NCI-H460 (cell line): ENCODE data around the gene DLG2. TPM values are rescaled to one million over a fixed set of nuclear protein-coding genes. Genes with fewer than 3 reads are reported as not detected.

Experiments used
- DNase-seq: peaks from one replicate; pipeline ENCODE4 v3.0.0-alpha.2; 2016; ENCODE audit warnings: low read depth; ENCODE audit errors: extremely low read depth
- total RNA-seq: library from RNA; depleted of rRNA; stranded (reverse); fragments of >200 nt; shearing (Covaris generic); gene quantifications from 2 replicates; pipeline ENCODE4 v1.2.3, GENCODE V29; 2014

DLG2 gene
- total RNA-seq, 1 experiment from 2014 or later = 115 TPM

- DNase-seq = peak; percentile 60
These were observed 1935.6 kb downstream of the DLG2 start for GRCh38 chr11:83691451-83691950.

GRCh38 chr11:83689144-83689780 is 1937.9 kb downstream of the DLG2 start:
- peak; percentile 73 for DNase-seq

GRCh38 chr11:83687787-83688186 is 1939.4 kb downstream of the DLG2 start:
- no peak for DNase-seq

GRCh38 chr11:83685730-83686129 is 1941.4 kb downstream of the DLG2 start:
- no peak for DNase-seq

GRCh38 chr11:83684071-83684470 is 1943.1 kb downstream of the DLG2 start:
- no peak for DNase-seq

GRCh38 chr11:83682611-83682973 is 1944.6 kb downstream of the DLG2 start:
- DNase-seq = no peak

GRCh38 chr11:83681906-83682610 is 1945.1 kb downstream of the DLG2 start:
- no peak for DNase-seq

GRCh38 chr11:83681031-83681781 is 1945.9 kb downstream of the DLG2 start:
- no peak for DNase-seq

- no peak for DNase-seq
These were observed 1946.8 kb downstream of the DLG2 start for GRCh38 chr11:83680321-83680720.

- DNase-seq = no peak
These were observed 1948.1 kb downstream of the DLG2 start for GRCh38 chr11:83678831-83679584.

- no peak for DNase-seq
These were observed 1949.4 kb downstream of the DLG2 start for GRCh38 chr11:83677730-83678129.

- DNase-seq = no peak
These were observed 1951.0 kb downstream of the DLG2 start for GRCh38 chr11:83676056-83676601.

- no peak for DNase-seq
These were observed 1952.8 kb downstream of the DLG2 start for GRCh38 chr11:83674102-83674896.

- DNase-seq = no peak
These were observed 1955.9 kb downstream of the DLG2 start for GRCh38 chr11:83671289-83671688.

- DNase-seq = no peak
These were observed 1961.0 kb downstream of the DLG2 start for GRCh38 chr11:83666149-83666548.

- DNase-seq = no peak
These were observed 1963.2 kb downstream of the DLG2 start for GRCh38 chr11:83663988-83664387.

GRCh38 chr11:83663446-83663845 is 1963.7 kb downstream of the DLG2 start:
- DNase-seq = no peak

GRCh38 chr11:83662494-83662893 is 1964.7 kb downstream of the DLG2 start:
- no peak for DNase-seq

GRCh38 chr11:83661491-83662350 is 1965.4 kb downstream of the DLG2 start:
- DNase-seq = no peak
